Activated naive CD4-positive, alpha-beta T cell treated with anti-CD3 and anti-CD28 coated beads, Interleukin-2, amount 50 U/mL, for 16 hours (primary cell): ENCODE data around the gene C1orf52.
A peak's percentile ranks its signal among the peaks of the same experiment; 100 is the strongest.

ENCODE experiments used
- DNase-seq: peaks from one replicate; pipeline ENCODE4 v3.0.0-alpha.2; 2020

The C1orf52 gene

GRCh38 chr1:85259118-85259911, at the start of gene C1orf52:
TSS of gene C1orf52 (minus strand) at chr1:85259662. CDS start at chr1:85259633, 29 bp downstream.
- DNase-seq, result peak; percentile 95

DNA sequence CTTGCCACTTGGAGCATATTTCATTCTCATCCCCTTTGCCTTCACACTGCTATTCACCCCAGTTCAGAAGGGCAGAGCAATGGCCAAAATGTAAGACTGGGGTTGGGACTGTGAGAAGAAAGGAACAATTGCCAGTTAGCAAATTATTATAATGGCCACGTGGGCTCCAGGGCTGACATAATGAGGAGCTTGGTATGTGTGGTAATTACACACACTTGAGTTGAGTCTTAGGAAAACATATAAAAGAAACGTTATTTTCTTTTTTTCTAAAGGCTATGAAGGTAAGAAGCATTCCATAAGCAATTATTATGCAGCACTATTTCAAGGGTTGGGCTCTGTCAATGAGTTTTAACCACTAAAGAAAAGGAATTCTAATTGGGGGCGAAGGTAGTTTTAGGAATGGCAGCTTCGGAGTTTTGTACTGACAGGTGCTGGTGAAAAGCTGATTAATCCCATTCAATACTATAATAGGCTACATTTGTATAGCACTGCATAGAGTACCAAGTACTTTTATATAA, 49.4 kb upstream of the C1orf52 start:
- DNase-seq, result no peak

- DNase-seq, result peak; percentile 68
These were observed 48.7 kb upstream of the C1orf52 start for GRCh38 chr1:85307987-85308832.

- no peak for DNase-seq
These were observed 46.8 kb upstream of the C1orf52 start for GRCh38 chr1:85306236-85306635.

- no peak for DNase-seq
These were observed 44.1 kb upstream of the C1orf52 start for GRCh38 chr1:85303440-85304162.

GRCh38 chr1:85300140-85300539, 40.7 kb upstream of the C1orf52 start:
- DNase-seq, result no peak

DNA sequence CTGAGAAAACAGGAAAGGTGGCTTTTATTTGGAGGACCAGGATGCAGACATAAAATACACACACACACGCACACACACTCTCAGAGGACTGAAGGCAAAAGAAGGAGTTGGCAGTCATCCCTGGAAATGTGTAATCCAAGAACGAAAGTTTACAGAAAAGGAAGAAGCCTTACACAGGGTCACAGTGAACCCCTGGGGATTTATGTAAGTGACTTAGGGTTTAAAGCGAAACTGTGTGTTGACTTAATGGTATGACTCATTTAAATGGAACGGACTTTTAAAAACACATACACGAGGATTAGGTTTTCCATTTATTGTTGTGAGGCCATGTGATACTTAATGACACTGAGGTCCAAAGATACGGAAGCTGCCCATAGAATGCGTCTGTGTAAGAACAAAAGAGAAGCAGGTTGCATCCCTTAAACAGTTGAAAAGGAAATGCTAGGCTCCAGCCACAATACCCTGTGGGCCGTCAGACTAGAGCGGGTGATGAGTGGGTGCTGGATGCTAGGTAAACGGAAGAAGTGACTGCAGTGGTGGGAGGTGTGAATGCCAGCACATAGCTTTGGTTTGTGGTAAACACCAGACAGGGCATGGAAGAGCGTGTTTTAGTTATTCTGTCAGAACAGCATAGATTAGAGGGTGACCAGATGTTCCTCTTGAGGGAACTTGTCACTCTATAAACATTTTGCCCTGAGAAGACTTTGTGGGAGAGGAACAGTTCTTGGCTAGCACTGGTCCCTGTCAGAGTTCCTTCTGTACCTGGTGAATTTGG, 38.6 kb upstream of the C1orf52 start:
- peak; percentile 72 for DNase-seq

DNA sequence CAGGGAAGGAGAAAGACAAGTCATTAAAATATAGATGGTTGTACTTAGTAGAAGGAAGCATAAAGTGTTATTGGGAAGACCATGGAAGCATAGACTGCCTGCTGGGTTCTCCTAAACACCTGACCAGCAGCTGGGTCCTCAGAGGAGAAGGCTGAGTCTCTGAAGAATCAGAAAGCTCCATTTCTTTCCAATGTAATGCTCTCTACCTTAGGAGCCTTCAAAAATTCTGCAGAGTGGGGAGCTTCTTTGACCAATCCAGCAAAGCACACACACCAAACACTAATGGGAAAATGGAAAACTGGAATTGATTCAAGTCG, 38.0 kb upstream of the C1orf52 start:
- no peak for DNase-seq

- DNase-seq, result no peak
These were observed 37.5 kb upstream of the C1orf52 start for GRCh38 chr1:85296980-85297379.

DNA sequence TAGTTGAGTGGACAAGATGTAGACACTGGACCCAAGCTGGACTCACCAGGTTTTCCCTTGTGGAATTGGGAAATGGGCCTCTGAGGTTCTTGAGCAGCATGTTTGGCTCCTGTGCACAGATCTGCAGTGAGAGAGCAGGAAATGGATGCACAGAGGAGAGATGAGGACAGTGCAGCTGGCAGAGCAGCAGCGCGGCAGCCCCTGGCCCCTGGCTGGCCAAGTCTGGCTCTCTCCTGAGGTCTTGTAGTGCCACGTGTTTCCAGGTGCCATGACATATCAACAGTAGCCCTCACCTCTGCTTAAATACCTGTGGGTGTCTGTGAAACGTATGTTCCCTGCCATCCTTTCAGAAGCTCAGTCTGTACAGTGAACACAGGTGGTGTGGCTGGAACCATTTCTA, 36.2 kb upstream of the C1orf52 start:
- no peak for DNase-seq

- DNase-seq, result no peak
These were observed 35.6 kb upstream of the C1orf52 start for GRCh38 chr1:85295006-85295431.

GRCh38 chr1:85290826-85291225, 31.4 kb upstream of the C1orf52 start:
- DNase-seq, result no peak

GRCh38 chr1:85289848-85290335, 30.4 kb upstream of the C1orf52 start:
- no peak for DNase-seq

DNA sequence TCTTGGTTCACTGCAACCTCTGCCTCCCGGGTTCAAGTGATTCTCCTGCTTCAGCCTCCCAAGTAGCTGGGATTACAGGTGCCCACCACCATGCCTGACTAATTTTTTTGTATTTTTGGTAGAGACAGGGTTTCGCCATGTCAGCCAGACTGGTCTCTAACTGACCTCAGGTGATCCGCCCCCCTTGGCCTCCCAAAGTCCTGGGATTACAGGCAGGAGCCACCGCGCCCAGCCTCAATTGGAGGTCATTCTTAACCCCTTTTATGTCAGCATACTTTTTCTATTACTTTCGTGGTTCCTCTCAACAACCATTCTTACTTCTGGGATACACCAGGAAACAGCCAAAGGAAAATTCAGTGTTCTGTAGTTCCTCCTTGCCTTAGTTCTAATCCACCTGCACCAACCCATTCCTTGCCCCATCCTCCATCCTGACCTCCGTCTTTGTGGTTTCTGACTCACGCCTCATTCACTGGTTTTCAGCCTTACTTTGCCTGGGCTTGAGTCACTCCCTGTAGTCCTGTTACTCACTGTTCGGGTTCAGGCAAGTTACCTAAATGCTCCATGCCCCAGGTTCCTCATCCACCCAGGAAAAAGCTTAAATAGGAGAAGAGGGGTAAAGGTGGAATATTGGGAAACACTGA, 29.9 kb upstream of the C1orf52 start:
- no peak for DNase-seq

DNA sequence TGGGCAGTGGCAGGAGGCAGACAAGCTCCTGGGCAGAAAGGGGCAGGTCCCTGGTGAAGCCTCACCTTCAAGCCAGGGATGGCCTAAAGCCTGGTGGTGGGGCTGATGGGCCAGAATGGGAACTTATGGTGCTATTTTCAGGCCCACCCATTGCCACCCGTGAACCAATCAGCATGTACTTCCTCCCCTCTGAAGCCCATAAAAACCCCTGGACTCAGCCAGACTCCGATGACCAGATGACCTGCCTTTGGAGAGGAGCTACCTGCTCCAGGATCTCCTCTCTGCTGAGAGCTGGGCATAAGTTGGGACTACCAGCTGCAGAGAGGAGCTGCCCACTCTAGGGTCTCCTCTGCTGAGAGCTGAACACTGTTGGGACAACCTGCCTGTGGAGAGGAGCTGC, 24.7 kb upstream of the C1orf52 start:
- no peak for DNase-seq

DNA sequence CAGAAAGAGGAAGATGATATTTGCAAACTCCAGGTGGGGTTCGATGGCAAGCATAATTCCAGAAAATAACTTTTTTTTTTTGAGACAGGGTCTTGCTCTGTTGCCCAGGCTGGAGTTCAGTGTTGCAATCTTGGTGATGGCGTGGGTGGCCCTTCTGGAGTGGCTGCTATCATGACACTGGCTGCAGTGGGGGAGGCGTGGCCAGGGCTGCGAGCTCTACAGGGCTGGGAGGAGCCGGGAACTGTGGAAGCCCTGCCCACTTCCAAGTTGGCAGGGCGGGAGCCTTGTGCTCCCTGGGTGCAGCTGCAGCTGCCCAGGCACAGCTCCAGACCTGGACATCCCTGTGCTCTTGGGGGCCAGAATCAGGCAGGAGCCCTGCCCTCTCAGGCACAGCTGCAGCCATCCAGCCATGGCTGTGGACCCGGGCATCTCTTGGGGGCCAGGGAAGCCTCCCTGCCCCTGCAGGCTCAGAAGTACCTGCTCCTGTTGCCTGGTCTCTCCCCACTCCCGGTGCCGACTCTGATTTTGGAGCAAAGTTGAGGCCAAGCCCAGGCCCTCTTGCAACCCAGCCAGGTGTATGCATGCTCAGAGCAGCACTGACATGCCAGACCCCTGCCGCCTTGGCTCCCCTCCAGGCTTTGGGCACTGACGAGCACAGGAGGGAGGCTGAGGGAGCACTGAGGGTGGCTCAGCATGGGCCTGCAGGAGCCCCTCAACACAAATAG, 24.2 kb upstream of the C1orf52 start:
- DNase-seq, result no peak

DNA sequence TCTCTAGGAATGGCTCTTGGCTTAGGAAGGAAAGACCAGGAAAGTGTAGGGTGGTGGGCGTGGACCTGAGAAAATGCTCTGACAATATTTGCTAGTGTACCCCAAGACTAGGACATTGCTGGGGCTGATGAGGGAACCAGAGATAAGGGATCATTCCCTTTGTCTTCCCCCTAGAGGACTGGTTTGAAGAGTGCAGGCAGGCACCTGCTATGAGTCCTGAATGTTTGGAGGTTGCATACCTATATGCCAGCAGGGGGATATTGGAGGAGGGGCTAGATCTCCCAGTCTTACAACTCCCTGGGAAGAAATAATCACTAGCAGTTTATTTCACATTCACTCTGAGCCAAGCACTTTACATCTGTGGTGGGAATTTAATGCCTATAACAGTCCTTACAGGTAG, 23.0 kb upstream of the C1orf52 start:
- no peak for DNase-seq

DNA sequence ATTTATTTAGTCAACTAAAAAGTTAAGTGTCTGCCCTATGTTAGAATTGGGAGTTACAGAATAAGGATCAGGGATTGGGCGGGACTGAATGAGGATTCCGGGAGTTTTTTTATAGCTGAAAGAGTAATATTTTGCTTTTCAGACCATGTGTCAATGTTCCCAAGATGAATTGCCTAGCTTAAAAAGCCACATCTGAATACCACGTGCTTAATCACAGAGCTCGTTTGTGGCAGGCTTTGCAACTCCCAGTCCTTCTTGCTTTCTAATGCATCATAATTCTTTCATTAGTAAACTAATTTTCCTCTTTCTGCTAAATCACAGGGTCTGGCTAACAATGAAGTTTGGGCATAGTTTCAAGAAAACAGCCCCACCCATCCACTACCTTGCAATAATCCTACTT, 21.2 kb upstream of the C1orf52 start:
- DNase-seq, result no peak

- no peak for DNase-seq
These were observed 20.1 kb upstream of the C1orf52 start for GRCh38 chr1:85279458-85280080.

- DNase-seq, result peak; percentile 36
These were observed 19.4 kb upstream of the C1orf52 start for GRCh38 chr1:85278853-85279314.
